ENCODE results near the gene JAKMIP1.

GRCh38 chr4:6128221-6128850 is 72.0 kb downstream of the JAKMIP1 start:
- TF ChIP-seq CTCF (IDR thresholded peaks at IDR 0.05 in 2 of 3, conservative IDR thresholded peaks at IDR 0.05 in 1 of 3; ENCODE audit: borderline replicate concordance in 1 of 3, insufficient read depth in 1 of 3, low read depth in 2 of 3, low read length in 2 of 3): no peak
- no peak for TF ChIP-seq MAX (IDR thresholded peaks at IDR 0.05)
